PC-3 (cell line): ENCODE results near the gene IGFLR1.

Source experiments
- EZH2phosphoT487 ChIP-seq: fragments of 300-600 bp; sonication (generic); IDR thresholded peaks from 2 replicates; pipeline ENCODE4 v1.6.1; 2018; ENCODE audit warnings: mild to moderate bottlenecking, antibody characterized with exemption, low read length, borderline replicate concordance
- TF ChIP-seq, protein P1 (sequence below): fragments of 300-600 bp; sonication (generic); conservative IDR thresholded peaks from 2 replicates; pipeline ENCODE4 v1.5.1; 2017; ENCODE audit warnings: antibody characterized with exemption, low read depth, mild to moderate bottlenecking, low read length

- TF ChIP-seq, protein P1, sequence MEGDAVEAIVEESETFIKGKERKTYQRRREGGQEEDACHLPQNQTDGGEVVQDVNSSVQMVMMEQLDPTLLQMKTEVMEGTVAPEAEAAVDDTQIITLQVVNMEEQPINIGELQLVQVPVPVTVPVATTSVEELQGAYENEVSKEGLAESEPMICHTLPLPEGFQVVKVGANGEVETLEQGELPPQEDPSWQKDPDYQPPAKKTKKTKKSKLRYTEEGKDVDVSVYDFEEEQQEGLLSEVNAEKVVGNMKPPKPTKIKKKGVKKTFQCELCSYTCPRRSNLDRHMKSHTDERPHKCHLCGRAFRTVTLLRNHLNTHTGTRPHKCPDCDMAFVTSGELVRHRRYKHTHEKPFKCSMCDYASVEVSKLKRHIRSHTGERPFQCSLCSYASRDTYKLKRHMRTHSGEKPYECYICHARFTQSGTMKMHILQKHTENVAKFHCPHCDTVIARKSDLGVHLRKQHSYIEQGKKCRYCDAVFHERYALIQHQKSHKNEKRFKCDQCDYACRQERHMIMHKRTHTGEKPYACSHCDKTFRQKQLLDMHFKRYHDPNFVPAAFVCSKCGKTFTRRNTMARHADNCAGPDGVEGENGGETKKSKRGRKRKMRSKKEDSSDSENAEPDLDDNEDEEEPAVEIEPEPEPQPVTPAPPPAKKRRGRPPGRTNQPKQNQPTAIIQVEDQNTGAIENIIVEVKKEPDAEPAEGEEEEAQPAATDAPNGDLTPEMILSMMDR, result no peak
- TF ChIP-seq EZH2phosphoT487, result no peak
These were observed 8.0 kb downstream of the IGFLR1 start for GRCh38 chr19:35734273-35734672.
